Activated CD8-positive, alpha-beta memory T cell treated with anti-CD3 and anti-CD28 coated beads for 36 hours (primary cell): ENCODE measurements around the gene SERPINB11. TPM values are rescaled to one million over a fixed set of nuclear protein-coding genes. Genes with fewer than 3 reads are reported as not detected.
"Not testable (repeated sequence)": the region's sequence is repeated elsewhere in the genome, so short reads cannot be mapped to it uniquely, and the experiment has no call there.

ENCODE experiments used
- CTCF ChIA-PET: fragments of 350-600 bp; sonication (Branson Sonifier 250); formaldehyde crosslinking; loops from one replicate; lab custom pipeline; 2021; ENCODE audit warnings: antibody characterized with exemption; lab: Charles Lee
- POLR2A ChIA-PET: fragments of 350-600 bp; sonication (Branson Sonifier 250); formaldehyde crosslinking; loops from one replicate; lab custom pipeline; 2021; ENCODE audit warnings: antibody characterized with exemption; lab: Charles Lee
- total RNA-seq, 2 experiments: library from RNA; stranded (reverse); gene quantifications; one replicate each; pipeline ENCODE4 v1.2.3, GENCODE V29; 2021

Gene SERPINB11
- total RNA-seq, 2 experiments from 2014 or later: not detected

DNA sequence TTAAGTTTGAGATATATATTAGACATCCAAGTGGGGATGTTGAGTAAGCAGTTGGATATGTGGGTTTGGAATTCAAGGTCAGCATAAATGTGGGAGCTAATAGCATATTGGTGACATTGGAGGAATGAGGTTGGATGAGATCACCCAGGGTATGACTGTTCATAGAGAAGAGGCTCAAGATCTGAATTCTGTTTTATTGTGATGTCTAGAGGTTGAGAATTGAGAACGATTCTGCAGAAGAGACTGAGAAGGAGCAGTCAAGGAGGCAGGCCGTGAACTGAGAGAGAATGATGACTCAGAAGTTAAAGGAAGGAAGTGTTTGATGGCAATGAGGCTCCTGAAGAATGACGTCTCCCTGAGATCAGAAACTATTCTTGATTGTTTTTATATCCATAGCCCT, 5.9 kb downstream of the SERPINB11 start:
- CTCF ChIA-PET: no interaction called here
- POLR2A ChIA-PET: no interaction called here

DNA sequence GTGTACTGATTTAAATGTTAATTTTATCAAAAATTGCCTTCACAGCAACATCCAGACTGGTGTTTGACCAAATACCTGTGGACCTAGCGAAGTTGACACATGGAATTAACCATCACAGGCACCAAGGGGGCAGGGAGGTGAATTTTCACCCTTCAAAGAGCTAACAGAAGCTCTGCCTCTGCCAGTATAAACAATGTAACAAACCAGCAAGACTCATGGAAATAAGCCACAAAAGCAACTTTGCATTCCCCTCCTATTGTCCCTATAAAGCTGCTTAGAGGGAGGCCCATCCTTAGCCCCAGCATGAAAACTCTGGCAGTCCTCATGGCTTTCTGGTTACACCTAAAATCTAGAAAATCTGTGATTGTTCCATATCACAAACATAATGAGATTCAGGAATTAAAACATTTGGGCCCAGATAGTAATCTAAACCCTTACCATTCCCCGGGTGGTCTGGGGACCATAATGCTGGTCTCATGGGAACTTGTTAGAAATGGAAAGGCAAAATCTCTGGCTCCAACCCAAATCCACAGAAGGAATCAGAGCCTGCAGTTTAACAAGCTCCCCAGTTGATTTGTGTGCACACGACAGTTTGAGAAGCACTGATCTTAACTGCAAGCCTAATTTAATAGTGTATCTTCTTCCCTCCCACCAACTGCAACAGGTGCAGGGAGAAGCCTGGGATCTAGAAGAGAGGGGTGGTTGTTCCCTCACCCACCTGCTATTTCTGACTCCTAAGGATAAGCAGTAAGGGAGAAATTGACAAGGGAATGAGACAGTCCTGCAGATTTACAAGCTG, 23.1 kb downstream of the SERPINB11 start:
- CTCF ChIA-PET: no interaction called here
- POLR2A ChIA-PET: no interaction called here

- CTCF ChIA-PET: no interaction called here
Measured at GRCh38 chr18:63730773-63731172, 28.0 kb downstream of the SERPINB11 start.

DNA sequence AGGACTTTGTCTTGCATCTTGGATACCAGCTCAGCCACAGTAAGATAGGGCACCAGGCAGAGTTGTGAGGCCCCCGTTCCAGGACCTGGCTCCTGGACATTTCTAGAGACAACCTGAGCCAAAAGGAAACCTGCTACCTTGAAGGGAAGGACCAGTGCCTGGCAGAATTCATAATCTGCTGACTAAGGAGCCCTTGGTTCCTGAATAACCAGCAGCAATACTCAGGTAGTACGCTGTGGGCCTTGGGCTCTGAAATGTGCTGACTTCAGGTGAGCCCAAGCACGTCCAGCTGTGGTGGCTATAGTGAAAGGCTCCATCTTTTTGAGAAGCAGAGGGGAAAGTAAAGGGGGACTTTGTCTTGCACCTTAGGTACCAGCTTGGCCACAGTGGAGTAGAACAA, 28.5 kb downstream of the SERPINB11 start:
- CTCF ChIA-PET: no interaction called here
- POLR2A ChIA-PET: no interaction called here

More at GRCh38 chr18:63730773-63731172, 28.0 kb downstream of the SERPINB11 start:
- POLR2A ChIA-PET: no interaction called here

DNA sequence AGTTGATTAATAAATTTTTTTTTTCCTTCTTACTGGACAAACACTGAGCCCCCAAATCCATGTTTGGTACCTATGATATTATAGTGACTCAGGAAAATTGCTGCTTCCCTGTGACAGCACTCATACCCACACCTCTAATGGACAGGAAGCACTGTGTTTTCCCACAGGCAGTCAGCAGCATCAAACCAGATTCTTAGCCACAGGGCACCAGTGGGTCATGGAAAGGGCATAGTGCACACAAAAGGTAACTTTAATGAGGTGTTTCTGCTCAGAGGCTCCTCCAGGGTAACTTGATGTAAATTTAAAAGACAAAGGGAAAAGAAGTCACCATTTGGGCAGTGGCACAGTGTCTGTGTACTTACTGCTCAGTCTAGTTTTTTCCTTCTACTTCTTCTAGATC, 34.1 kb downstream of the SERPINB11 start:
- ChIA-PET CTCF (no interaction called here), POLR2A (no interaction called here)

DNA sequence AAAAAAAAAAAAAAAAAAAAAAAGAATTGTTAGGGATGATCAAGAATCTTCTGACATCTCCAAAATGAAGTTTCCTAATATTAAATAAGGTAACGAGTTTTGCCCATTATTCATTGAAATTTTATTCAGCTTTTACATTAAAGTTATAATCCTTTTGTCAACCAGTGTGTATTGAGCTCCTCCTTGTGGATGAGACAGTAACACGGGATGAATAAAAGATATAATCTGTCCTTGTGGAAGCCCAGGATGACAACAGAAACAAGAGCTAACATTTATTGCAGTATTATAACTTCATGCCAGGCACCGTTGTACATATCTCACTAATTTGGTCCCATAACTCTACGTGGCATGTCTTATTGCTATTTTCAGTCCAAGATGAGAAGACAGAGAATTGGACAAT, 39.0 kb downstream of the SERPINB11 start:
- CTCF ChIA-PET: interaction anchor here (0.7 kb wide), 1 partner anchor 956 kb away, joined by 6 read pairs; no protein-coding TSS in a partner anchor
- POLR2A ChIA-PET: no interaction called here

GRCh38 chr18:63747006-63747405, 44.2 kb downstream of the SERPINB11 start:
- ChIA-PET CTCF (no interaction called here), POLR2A (no interaction called here)

- CTCF ChIA-PET: no interaction called here
Measured at GRCh38 chr18:63749489-63749888, 46.7 kb downstream of the SERPINB11 start.

GRCh38 chr18:63752636-63753035, 49.9 kb downstream of the SERPINB11 start:
- ChIA-PET CTCF (no interaction called here), POLR2A (no interaction called here)

More at GRCh38 chr18:63749489-63749888, 46.7 kb downstream of the SERPINB11 start:
- POLR2A ChIA-PET: no interaction called here

DNA sequence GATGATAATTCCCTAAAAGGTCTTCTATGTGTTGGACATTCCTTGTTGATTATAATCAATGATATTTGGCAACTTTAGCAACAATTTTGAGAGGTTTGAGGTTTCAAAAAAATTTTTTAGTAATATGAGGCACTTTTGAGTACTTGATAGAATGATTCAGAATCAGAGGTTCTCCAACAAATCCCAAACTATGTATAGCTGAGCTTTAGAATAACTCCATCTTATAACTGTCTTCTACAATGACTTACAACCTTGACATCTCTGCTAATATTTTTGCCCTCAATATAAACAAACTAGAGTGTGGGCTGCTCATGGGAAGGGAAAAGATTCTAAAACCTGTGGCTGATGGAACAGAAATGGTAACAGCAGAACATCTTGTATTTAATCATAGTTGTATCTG, 50.9 kb downstream of the SERPINB11 start:
- POLR2A ChIA-PET: no interaction called here
- CTCF ChIA-PET: no interaction called here

DNA sequence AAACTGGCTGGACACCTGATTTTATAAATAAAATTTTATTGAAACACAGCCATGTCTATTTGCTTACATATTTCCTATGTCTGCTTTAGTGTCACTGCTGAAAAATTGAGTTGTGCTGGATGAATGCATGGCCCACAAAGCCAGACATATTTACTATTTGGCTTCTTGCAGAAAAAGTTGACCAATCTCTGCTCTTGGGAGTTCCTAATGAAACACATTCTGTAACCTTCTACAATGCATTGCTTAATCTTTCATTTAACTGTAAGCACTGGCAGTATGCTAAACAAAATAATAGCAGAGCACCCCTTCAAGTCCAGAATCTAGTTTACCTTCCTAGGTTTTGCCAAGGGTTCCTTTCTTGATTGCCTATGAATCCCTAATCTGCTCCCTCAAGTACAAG, 54.8 kb downstream of the SERPINB11 start:
- POLR2A ChIA-PET: no interaction called here
- CTCF ChIA-PET: no interaction called here

- POLR2A ChIA-PET: no interaction called here
- CTCF ChIA-PET: no interaction called here
Measured at GRCh38 chr18:63758615-63759240, 56.0 kb downstream of the SERPINB11 start.

GRCh38 chr18:63759786-63760185, 57.0 kb downstream of the SERPINB11 start:
- POLR2A ChIA-PET, CTCF ChIA-PET: not testable (repeated sequence)

- POLR2A ChIA-PET: no interaction called here
- CTCF ChIA-PET: no interaction called here
Measured at GRCh38 chr18:63762518-63762917, 59.8 kb downstream of the SERPINB11 start.

DNA sequence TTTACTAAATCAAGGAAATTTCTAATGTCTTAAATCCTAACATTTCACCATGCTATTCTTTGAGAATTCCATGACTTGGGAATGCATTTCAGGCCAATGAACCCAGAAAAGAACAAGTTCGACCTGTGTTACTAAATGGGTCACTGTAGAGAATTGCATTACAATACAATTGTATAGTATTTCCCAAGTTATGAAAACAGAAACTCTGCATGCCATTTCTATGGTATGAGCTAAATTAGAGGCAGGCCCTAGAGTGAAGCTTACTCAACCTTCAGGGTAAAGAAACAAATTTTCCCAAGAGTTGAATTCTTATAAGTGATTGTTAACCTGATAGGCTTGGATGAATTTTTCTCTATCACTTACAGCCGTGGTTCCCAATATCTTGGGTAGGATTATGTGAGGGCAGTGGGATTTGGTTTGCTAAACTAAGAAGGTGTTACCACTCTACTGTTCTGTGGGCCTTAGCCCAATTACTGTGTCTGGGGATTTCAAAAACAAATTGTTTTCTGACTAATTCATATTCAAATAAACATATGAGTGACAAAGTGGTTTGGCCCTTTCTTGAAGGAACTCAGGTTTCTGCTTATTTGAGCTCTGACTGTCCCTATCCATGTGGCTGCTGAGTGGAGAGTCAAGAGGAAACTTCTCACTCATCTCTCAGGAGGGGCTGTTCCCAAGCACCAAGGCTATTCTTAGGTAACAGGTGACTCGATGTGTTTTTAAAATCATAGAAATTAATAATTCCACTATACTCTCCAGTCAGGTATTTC, 61.3 kb downstream of the SERPINB11 start:
- ChIA-PET CTCF (no interaction called here), POLR2A (no interaction called here)

DNA sequence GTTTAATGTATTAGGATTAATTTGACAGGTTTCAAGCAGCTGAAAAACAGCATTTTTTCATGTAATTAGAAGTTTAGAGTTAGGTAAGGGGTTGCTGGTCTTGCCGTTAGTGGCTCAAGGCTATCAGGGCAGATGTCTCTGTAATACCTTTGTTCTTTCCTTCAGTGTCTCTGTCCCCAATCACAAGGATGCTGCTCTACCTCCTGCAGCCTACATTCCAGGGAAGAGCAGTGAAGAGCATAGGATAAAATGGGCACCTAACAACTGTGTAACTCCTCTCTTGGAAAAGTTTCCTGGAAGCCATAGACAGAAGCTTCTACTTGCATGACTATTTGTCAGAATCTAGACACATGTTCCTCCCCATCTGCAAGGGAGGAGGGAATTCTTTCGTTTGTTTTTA, 63.1 kb downstream of the SERPINB11 start:
- POLR2A ChIA-PET: no interaction called here
- CTCF ChIA-PET: no interaction called here
